ENCODE results near the gene KIF25.

KIF25 gene

GRCh38 chr6:167980911-167981580 lies 16.4 kb upstream of the KIF25 start:
- no peak overlapping the region for H3K27ac Mint-ChIP-seq
- no peaks in the 10 kb centered on the region for H3K36me3 Mint-ChIP-seq (ENCODE audit: low read depth)
- no peaks in the 10 kb centered on the region for H3K9me3 Mint-ChIP-seq
- no peaks in the 10 kb centered on the region for H3K27me3 Mint-ChIP-seq (ENCODE audit: low read depth)
- H3K4me3 Mint-ChIP-seq, result no peak overlapping the region
- no peaks in the 10 kb centered on the region for H3K4me1 Mint-ChIP-seq (ENCODE audit: low read depth)
- DNase-seq (ENCODE audit: low spot score), result no peak

- Mint-ChIP-seq H3K36me3 (ENCODE audit: low read depth) (no peaks in the 10 kb centered on the region), H3K4me3 (no peak overlapping the region), H3K27ac (no peak overlapping the region), H3K9me3 (no peaks in the 10 kb centered on the region), H3K27me3 (ENCODE audit: low read depth) (no peaks in the 10 kb centered on the region), H3K4me1 (ENCODE audit: low read depth) (no peaks in the 10 kb centered on the region)
- no peak for DNase-seq (ENCODE audit: low spot score)
Measured at GRCh38 chr6:167981916-167982462, 15.5 kb upstream of the KIF25 start.

- no peaks in the 10 kb centered on the region for H3K36me3 Mint-ChIP-seq (ENCODE audit: low read depth)
- H3K9me3 Mint-ChIP-seq, result no peaks in the 10 kb centered on the region
- no peak overlapping the region for H3K4me3 Mint-ChIP-seq
- no peaks in the 10 kb centered on the region for H3K27me3 Mint-ChIP-seq (ENCODE audit: low read depth)
- no peak for DNase-seq (ENCODE audit: low spot score)
- H3K4me1 Mint-ChIP-seq (ENCODE audit: low read depth), result no peaks in the 10 kb centered on the region
- no peak overlapping the region for H3K27ac Mint-ChIP-seq
Measured at GRCh38 chr6:167984144-167984719, 13.2 kb upstream of the KIF25 start.

GRCh38 chr6:167984876-167985604 lies 12.4 kb upstream of the KIF25 start:
- no peak overlapping the region for H3K27ac Mint-ChIP-seq
- H3K9me3 Mint-ChIP-seq, result no peaks in the 10 kb centered on the region
- H3K4me1 Mint-ChIP-seq (ENCODE audit: low read depth), result no peaks in the 10 kb centered on the region
- H3K36me3 Mint-ChIP-seq (ENCODE audit: low read depth), result no peaks in the 10 kb centered on the region
- H3K27me3 Mint-ChIP-seq (ENCODE audit: low read depth), result no peaks in the 10 kb centered on the region
- H3K4me3 Mint-ChIP-seq, result no peak overlapping the region
- no peak for DNase-seq (ENCODE audit: low spot score)

- Mint-ChIP-seq H3K36me3 (ENCODE audit: low read depth) (no peaks in the 10 kb centered on the region), H3K4me3 (no peak overlapping the region), H3K27me3 (ENCODE audit: low read depth) (no peaks in the 10 kb centered on the region), H3K27ac (no peak overlapping the region), H3K4me1 (ENCODE audit: low read depth) (no peaks in the 10 kb centered on the region), H3K9me3 (no peaks in the 10 kb centered on the region)
- DNase-seq (ENCODE audit: low spot score), result no peak
Measured at GRCh38 chr6:167985911-167986595, 11.4 kb upstream of the KIF25 start.

- H3K27ac Mint-ChIP-seq, result no peak overlapping the region
- no peaks in the 10 kb centered on the region for H3K9me3 Mint-ChIP-seq
- no peak for DNase-seq (ENCODE audit: low spot score)
Measured at GRCh38 chr6:167987396-167988153, 9.9 kb upstream of the KIF25 start.

GRCh38 chr6:167988154-167988495 lies 9.3 kb upstream of the KIF25 start:
- Mint-ChIP-seq H3K27me3 (ENCODE audit: low read depth) (no peaks in the 10 kb centered on the region), H3K27ac (no peak overlapping the region), H3K4me1 (ENCODE audit: low read depth) (no peaks in the 10 kb centered on the region), H3K9me3 (no peaks in the 10 kb centered on the region), H3K36me3 (ENCODE audit: low read depth) (no peaks in the 10 kb centered on the region), H3K4me3 (no peak overlapping the region)
- no peak for DNase-seq (ENCODE audit: low spot score)

More at GRCh38 chr6:167987396-167988153, 9.9 kb upstream of the KIF25 start:
- H3K4me3 Mint-ChIP-seq, result no peak overlapping the region
- H3K36me3 Mint-ChIP-seq (ENCODE audit: low read depth), result no peaks in the 10 kb centered on the region
- H3K4me1 Mint-ChIP-seq (ENCODE audit: low read depth), result no peaks in the 10 kb centered on the region
- H3K27me3 Mint-ChIP-seq (ENCODE audit: low read depth), result no peaks in the 10 kb centered on the region

GRCh38 chr6:167988945-167989841 lies 8.3 kb upstream of the KIF25 start:
- H3K4me3 Mint-ChIP-seq, result no peak overlapping the region

GRCh38 chr6:167990016-167990945 lies 7.2 kb upstream of the KIF25 start:
- no peak for DNase-seq (ENCODE audit: low spot score)
- Mint-ChIP-seq H3K36me3 (ENCODE audit: low read depth) (no peaks in the 10 kb centered on the region), H3K27ac (no peak overlapping the region), H3K27me3 (ENCODE audit: low read depth) (no peaks in the 10 kb centered on the region), H3K4me1 (ENCODE audit: low read depth) (no peaks in the 10 kb centered on the region), H3K9me3 (no peaks in the 10 kb centered on the region), H3K4me3 (no peak overlapping the region)

More at GRCh38 chr6:167988945-167989841, 8.3 kb upstream of the KIF25 start:
- Mint-ChIP-seq H3K36me3 (ENCODE audit: low read depth) (no peaks in the 10 kb centered on the region), H3K27ac (no peak overlapping the region), H3K4me1 (ENCODE audit: low read depth) (no peaks in the 10 kb centered on the region), H3K27me3 (ENCODE audit: low read depth) (no peaks in the 10 kb centered on the region), H3K9me3 (no peaks in the 10 kb centered on the region)
- no peak for DNase-seq (ENCODE audit: low spot score)

- Mint-ChIP-seq H3K4me3 (no peak overlapping the region), H3K4me1 (ENCODE audit: low read depth) (no peaks in the 10 kb centered on the region), H3K27me3 (ENCODE audit: low read depth) (no peaks in the 10 kb centered on the region), H3K27ac (no peak overlapping the region), H3K36me3 (ENCODE audit: low read depth) (no peaks in the 10 kb centered on the region), H3K9me3 (no peaks in the 10 kb centered on the region)
- no peak for DNase-seq (ENCODE audit: low spot score)
Measured at GRCh38 chr6:167993169-167993568, 4.3 kb upstream of the KIF25 start.

GRCh38 chr6:167993831-167994230 lies 3.6 kb upstream of the KIF25 start:
- Mint-ChIP-seq H3K36me3 (ENCODE audit: low read depth) (no peaks in the 10 kb centered on the region), H3K4me3 (no peak overlapping the region), H3K27me3 (ENCODE audit: low read depth) (no peaks in the 10 kb centered on the region), H3K9me3 (no peaks in the 10 kb centered on the region), H3K27ac (no peak overlapping the region), H3K4me1 (ENCODE audit: low read depth) (no peaks in the 10 kb centered on the region)
- DNase-seq (ENCODE audit: low spot score), result no peak

- no peak overlapping the region for H3K4me3 Mint-ChIP-seq
- H3K9me3 Mint-ChIP-seq, result no peaks in the 10 kb centered on the region
- H3K27me3 Mint-ChIP-seq (ENCODE audit: low read depth), result no peaks in the 10 kb centered on the region
- no peaks in the 10 kb centered on the region for H3K36me3 Mint-ChIP-seq (ENCODE audit: low read depth)
- H3K4me1 Mint-ChIP-seq (ENCODE audit: low read depth), result peaks cover 2% of the 10 kb centered on the region
- no peak overlapping the region for H3K27ac Mint-ChIP-seq
- DNase-seq (ENCODE audit: low spot score), result no peak
Measured at GRCh38 chr6:167995302-167995701, 2.2 kb upstream of the KIF25 start.

All from T-helper 2 cell treated with Interferon-gamma antibody and Interleukin-4, amounts not matched to agents 5 μg/mL and 100 μg/mL, for 36 hours (primary cell).